Activated CD4-positive, alpha-beta T cell treated with anti-CD3 and anti-CD28 coated beads for 36 hours (primary cell): Measurements from ENCODE around the gene FCER1G. TPM values are rescaled to one million over a fixed set of nuclear protein-coding genes. Genes with fewer than 3 reads are reported as not detected.

Source experiments
- ATAC-seq: fragments of 200-7000 bp; cut with Tn5 transposase; one replicate; pipeline ENCODE4 v1.10.0; 2021; ENCODE audit warnings: mild to moderate bottlenecking, moderate library complexity
- CTCF ChIA-PET: fragments of 350-600 bp; sonication (Branson Sonifier 250); formaldehyde crosslinking; loops from one replicate; lab custom pipeline; 2021; ENCODE audit warnings: antibody characterized with exemption; lab: Charles Lee
- POLR2A ChIA-PET: fragments of 350-600 bp; sonication (Branson Sonifier 250); formaldehyde crosslinking; loops from one replicate; lab custom pipeline; 2021; ENCODE audit warnings: antibody characterized with exemption, inconsistent platforms; lab: Charles Lee
- DNase-seq: peaks from one replicate; pipeline ENCODE4 v3.0.0-alpha.2; 2020
- H3K27ac Mint-ChIP-seq: one replicate; pipeline ENCODE4 v1.8.0; 2021; ENCODE audit warnings: mixed read lengths
- H3K27me3 Mint-ChIP-seq: one replicate; pipeline ENCODE4 v1.8.0; 2021; ENCODE audit warnings: mixed read lengths
- H3K36me3 Mint-ChIP-seq: one replicate; pipeline ENCODE4 v1.8.0; 2021; ENCODE audit warnings: low read depth, mixed read lengths
- H3K4me1 Mint-ChIP-seq: one replicate; pipeline ENCODE4 v1.8.0; 2021; ENCODE audit warnings: mixed read lengths
- H3K4me3 Mint-ChIP-seq: one replicate; pipeline ENCODE4 v1.8.0; 2021; ENCODE audit warnings: mild to moderate bottlenecking, moderate library complexity, mixed read lengths
- H3K9me3 Mint-ChIP-seq: one replicate; pipeline ENCODE4 v1.8.0; 2021; ENCODE audit warnings: low read depth, mixed read lengths
- intact Hi-C, 2 experiments: fragments of 100-400 bp; cut with DNase I in 1 of 2; cut with micrococcal nuclease in 1 of 2; formaldehyde crosslinking; loops; one replicate each; pipeline versions ENCODE4 v1.14.2 to v1.15.1; 2022 to 2024; cut with DNase I, micrococcal nuclease
- total RNA-seq, 2 experiments: library from RNA; stranded (reverse); gene quantifications; one replicate each; pipeline ENCODE4 v1.2.3, GENCODE V29; 2021

FCER1G gene
- 1 to 10 TPM in 1 of 2 experiments, under 1 TPM in 1; 0.98 to 2.2 TPM for total RNA-seq

- Mint-ChIP-seq H3K4me1 (peaks cover 40% of the 10 kb centered on the region), H3K9me3 (no peaks in the 10 kb centered on the region), H3K27me3 (no peaks in the 10 kb centered on the region), H3K36me3 (peaks cover 42% of the 10 kb centered on the region), H3K27ac (no peak within 1 kb of the TSS), H3K4me3 (no peak within 1 kb of the TSS)
- no peak for ATAC-seq
- ChIA-PET POLR2A (interaction anchor here (0.8 kb wide), 1 partner anchor 11 kb away, joined by 3 read pairs; no protein-coding TSS in a partner anchor), CTCF (interaction anchor here (0.9 to 4.1 kb wide), 4 partner anchors 9 to 75 kb away, joined by 3 to 25 read pairs (median 4); partner anchors contain the start of gene TOMM40L)
- intact Hi-C loops = no loop called here
- no peak for DNase-seq
These were observed at the start of gene FCER1G for GRCh38 chr1:161215076-161215475. FCER1G (plus strand) TSS chr1:161215295; CDS start chr1:161215322, 27 bp downstream.

GRCh38 chr1:161165742-161166668, 49.1 kb upstream of the FCER1G start, which contains the start of gene PPOX:
PPOX (plus strand) TSS chr1:161166426; CDS start chr1:161166848, 422 bp downstream.
- peak; percentile 96 for DNase-seq
- peak; percentile 97 for ATAC-seq
- intact Hi-C loops = loop anchor here (1.0 to 5.0 kb wide), 6 partner anchors 11 to 61 kb away; partner anchors contain the start of genes B4GALT3 (in 2 of the 2), NDUFS2 (in 2 of the 2), DEDD (in 1 of the 2) and TOMM40L (in 1 of the 2)
- peaks cover 44% of the 10 kb centered on the region for H3K4me1 Mint-ChIP-seq
- ChIA-PET POLR2A (interaction anchor here (0.6 to 3.4 kb wide), 14 partner anchors 9 to 223 kb away, joined by 3 to 15 read pairs (median 4); partner anchors contain the start of genes B4GALT3, DEDD, NDUFS2 and NIT1), CTCF (interaction anchor here (0.5 to 3.9 kb wide), 42 partner anchors 8 to 407 kb away, joined by 3 to 30 read pairs (median 6); partner anchors contain the start of genes ADAMTS4, ARHGAP30, B4GALT3 and DEDD)
- H3K36me3 Mint-ChIP-seq = peaks cover 35% of the 10 kb centered on the region
- no peaks in the 10 kb centered on the region for H3K9me3 Mint-ChIP-seq
- H3K27ac Mint-ChIP-seq = peak within 1 kb of the TSS; percentile 90
- H3K27me3 Mint-ChIP-seq = no peaks in the 10 kb centered on the region
- H3K4me3 Mint-ChIP-seq = peak within 1 kb of the TSS; percentile 87

GRCh38 chr1:161166669-161167548, 48.2 kb upstream of the FCER1G start:
- intact Hi-C loops = loop anchor here (1.0 to 5.0 kb wide), 6 partner anchors 10 to 60 kb away; partner anchors contain the start of genes B4GALT3 (in 2 of the 2), NDUFS2 (in 2 of the 2), DEDD (in 1 of the 2) and TOMM40L (in 1 of the 2)
- peaks cover 32% of the 10 kb centered on the region for H3K36me3 Mint-ChIP-seq
- CTCF ChIA-PET = interaction anchor here (0.6 to 3.9 kb wide), 32 partner anchors 9 to 366 kb away, joined by 3 to 30 read pairs (median 6); partner anchors contain the start of genes ADAMTS4, ARHGAP30, B4GALT3 and DEDD

GRCh38 chr1:161168906-161169305, 46.2 kb upstream of the FCER1G start:
- Mint-ChIP-seq H3K4me3 (peak overlapping the region; percentile 47), H3K27me3 (no peaks in the 10 kb centered on the region), H3K9me3 (no peaks in the 10 kb centered on the region), H3K4me1 (peaks cover 26% of the 10 kb centered on the region), H3K27ac (no peak overlapping the region), H3K36me3 (peaks cover 33% of the 10 kb centered on the region)
- CTCF ChIA-PET = interaction anchor here (0.6 to 3.9 kb wide), 5 partner anchors 7 to 121 kb away, joined by 3 to 29 read pairs (median 3); partner anchors contain the start of gene B4GALT3
- ATAC-seq (no peak), DNase-seq (no peak)
- POLR2A ChIA-PET = interaction anchor here (0.7 kb wide), 1 partner anchor 119 kb away, joined by 4 read pairs; no protein-coding TSS in a partner anchor
- intact Hi-C loops = loop anchor here in 1 of 2 experiments (5.0 kb wide), 1 partner anchor 58 kb away; the partner anchor contains the start of gene TOMM40L

More at GRCh38 chr1:161166669-161167548, 48.2 kb upstream of the FCER1G start:
- H3K4me3 Mint-ChIP-seq = peak overlapping the region; percentile 87
- peaks cover 36% of the 10 kb centered on the region for H3K4me1 Mint-ChIP-seq
- POLR2A ChIA-PET = interaction anchor here (0.6 to 3.4 kb wide), 11 partner anchors 10 to 222 kb away, joined by 3 to 15 read pairs (median 4); partner anchors contain the start of genes B4GALT3, DEDD, NDUFS2 and NIT1
- ATAC-seq = no peak
- peak overlapping the region; percentile 90 for H3K27ac Mint-ChIP-seq
- H3K27me3 Mint-ChIP-seq = no peaks in the 10 kb centered on the region
- H3K9me3 Mint-ChIP-seq = no peaks in the 10 kb centered on the region
- DNase-seq = peak; percentile 40

- Mint-ChIP-seq H3K4me1 (peaks cover 34% of the 10 kb centered on the region), H3K4me3 (no peak overlapping the region), H3K36me3 (peaks cover 37% of the 10 kb centered on the region), H3K9me3 (no peaks in the 10 kb centered on the region), H3K27ac (no peak overlapping the region), H3K27me3 (no peaks in the 10 kb centered on the region)
- intact Hi-C loops = no loop called here
- ATAC-seq (no peak), DNase-seq (no peak)
- POLR2A ChIA-PET = no interaction called here
- CTCF ChIA-PET = interaction anchor here (0.6 to 1.5 kb wide), 8 partner anchors 9 to 110 kb away, joined by 3 to 8 read pairs (median 3); partner anchors contain the start of gene TOMM40L
These were observed 43.9 kb upstream of the FCER1G start for GRCh38 chr1:161171191-161171590.

GRCh38 chr1:161171696-161172095, 43.4 kb upstream of the FCER1G start:
- Mint-ChIP-seq H3K4me3 (no peak overlapping the region), H3K27me3 (no peaks in the 10 kb centered on the region), H3K4me1 (peaks cover 38% of the 10 kb centered on the region), H3K9me3 (no peaks in the 10 kb centered on the region), H3K36me3 (peaks cover 41% of the 10 kb centered on the region), H3K27ac (no peak overlapping the region)
- CTCF ChIA-PET = interaction anchor here (0.9 to 1.4 kb wide), 5 partner anchors 8 to 111 kb away, joined by 3 to 7 read pairs (median 3); partner anchors contain the start of gene TOMM40L
- POLR2A ChIA-PET = interaction anchor here (0.6 kb wide), 1 partner anchor 12 kb away, joined by 3 read pairs; the partner anchor contains the start of gene USP21
- intact Hi-C loops = no loop called here
- DNase-seq = no peak
- no peak for ATAC-seq

GRCh38 chr1:161172349-161172748, 42.7 kb upstream of the FCER1G start:
- intact Hi-C loops = no loop called here
- Mint-ChIP-seq H3K27me3 (no peaks in the 10 kb centered on the region), H3K9me3 (no peaks in the 10 kb centered on the region), H3K36me3 (peaks cover 41% of the 10 kb centered on the region), H3K4me1 (peaks cover 34% of the 10 kb centered on the region), H3K27ac (peak overlapping the region; percentile 51), H3K4me3 (no peak overlapping the region)
- DNase-seq (no peak), ATAC-seq (no peak)
- POLR2A ChIA-PET = no interaction called here
- CTCF ChIA-PET = interaction anchor here (0.7 to 0.9 kb wide), 3 partner anchors 8 to 31 kb away, joined by 3 to 7 read pairs (median 6); partner anchors contain the start of gene UFC1

- H3K4me3 Mint-ChIP-seq = no peak overlapping the region
- H3K27me3 Mint-ChIP-seq = no peaks in the 10 kb centered on the region
- ChIA-PET POLR2A (no interaction called here), CTCF (interaction anchor here (0.7 to 0.9 kb wide), 3 partner anchors 9 to 30 kb away, joined by 3 to 7 read pairs (median 6); partner anchors contain the start of gene UFC1)
- intact Hi-C loops = no loop called here
- peak overlapping the region; percentile 51 for H3K27ac Mint-ChIP-seq
- no peaks in the 10 kb centered on the region for H3K9me3 Mint-ChIP-seq
- DNase-seq (no peak), ATAC-seq (no peak)
- peaks cover 37% of the 10 kb centered on the region for H3K4me1 Mint-ChIP-seq
- H3K36me3 Mint-ChIP-seq = peaks cover 41% of the 10 kb centered on the region
These were observed 42.2 kb upstream of the FCER1G start for GRCh38 chr1:161172776-161173376.

GRCh38 chr1:161173711-161174110, 41.4 kb upstream of the FCER1G start:
- Mint-ChIP-seq H3K27me3 (no peaks in the 10 kb centered on the region), H3K4me3 (no peak overlapping the region), H3K27ac (no peak overlapping the region), H3K36me3 (peaks cover 41% of the 10 kb centered on the region), H3K4me1 (peaks cover 37% of the 10 kb centered on the region), H3K9me3 (no peaks in the 10 kb centered on the region)
- DNase-seq = no peak
- intact Hi-C loops = no loop called here
- no peak for ATAC-seq
- POLR2A ChIA-PET = no interaction called here
- CTCF ChIA-PET = no interaction called here
